DND-41 (cell line): ENCODE measurements around the gene S100A12.

Source experiments
- ATAC-seq: fragments of 200-7000 bp; cut with Tn5 transposase; 3 replicates; pipeline ENCODE4 v1.9.1; 2021; ENCODE audit warnings: low read depth; ENCODE audit not compliant: insufficient read depth
- DNase-seq: peaks from one replicate; pipeline ENCODE4 v3.0.0-alpha.2; 2020
- H2AFZ ChIP-seq: 2 replicates; pipeline ENCODE4 v1.6.0; 2012; ENCODE audit warnings: low read depth, low read length
- H3K27ac ChIP-seq: 2 replicates; pipeline ENCODE4 v1.5.1; 2012; ENCODE audit warnings: low read length, inconsistent platforms
- H3K27me3 ChIP-seq: fragments of 200-600 bp; sonication (generic); 2 replicates; pipeline ENCODE4 v1.6.0; 2012; ENCODE audit warnings: low read length, mild to moderate bottlenecking, inconsistent platforms; ENCODE audit not compliant: insufficient read depth, poor library complexity
- H3K36me3 ChIP-seq: 2 replicates; pipeline ENCODE4 v1.5.1; 2012; ENCODE audit warnings: low read length, inconsistent platforms; ENCODE audit not compliant: insufficient read depth
- H3K4me1 ChIP-seq: 2 replicates; pipeline ENCODE4 v1.5.1; 2012; ENCODE audit warnings: mild to moderate bottlenecking, low read length; ENCODE audit not compliant: insufficient read depth
- H3K4me2 ChIP-seq: 2 replicates; pipeline ENCODE4 v1.6.0; 2012; ENCODE audit warnings: mild to moderate bottlenecking, moderate library complexity, low read length, inconsistent platforms; ENCODE audit not compliant: insufficient read depth
- H3K4me3 ChIP-seq, 2 experiments: fragments of 200-600 bp in 1 of 2; shearing (Covaris generic) in 1 of 2; 2 replicates each; pipeline ENCODE4 v1.5.1; 2012 to 2016; ENCODE audit warnings: inconsistent platforms in 2 of 2, low read length in 2 of 2, mild to moderate bottlenecking in 2 of 2, low read depth in 1 of 2, moderate library complexity in 1 of 2
- H3K79me2 ChIP-seq: 2 replicates; pipeline ENCODE4 v1.6.0; 2012; ENCODE audit warnings: low read length, inconsistent platforms; ENCODE audit not compliant: insufficient read depth
- H3K9ac ChIP-seq: 2 replicates; pipeline ENCODE4 v1.6.0; 2012; ENCODE audit warnings: low read depth, mild to moderate bottlenecking, inconsistent platforms, low read length, moderate library complexity
- H3K9me3 ChIP-seq: 2 replicates; pipeline ENCODE4 v1.5.1; 2012; ENCODE audit warnings: low read length, moderate library complexity, mild to moderate bottlenecking, inconsistent platforms; ENCODE audit not compliant: insufficient read depth, severe bottlenecking
- H4K20me1 ChIP-seq: 2 replicates; pipeline ENCODE4 v1.6.0; 2012; ENCODE audit warnings: low read length; ENCODE audit not compliant: insufficient read depth
- CTCF ChIP-seq: IDR thresholded peaks from 2 replicates; pipeline ENCODE4 v1.5.1; 2012; ENCODE audit warnings: borderline replicate concordance, low read length, moderate library complexity, mild to moderate bottlenecking; ENCODE audit not compliant: poor library complexity, severe bottlenecking; ENCODE audit errors: extremely low read depth
- EZH2 ChIP-seq: IDR thresholded peaks from 3 replicates; pipeline ENCODE4 v1.6.1; 2012; ENCODE audit warnings: borderline replicate concordance, low read depth, mild to moderate bottlenecking, moderate library complexity, low read length, inconsistent platforms; ENCODE audit not compliant: severe bottlenecking

S100A12 gene

GRCh38 chr1:153354515-153355193 is 20.8 kb downstream of the S100A12 start:
- Histone ChIP-seq H2AFZ (no peak overlapping the region), H3K4me3 (no peak overlapping the region), H3K4me2 (no peak overlapping the region), H3K4me1 (no peaks in the 10 kb centered on the region), H4K20me1 (no peaks in the 10 kb centered on the region), H3K79me2 (no peaks in the 10 kb centered on the region), H3K27me3 (peaks cover 2% of the 10 kb centered on the region), H3K9ac (no peak overlapping the region), H3K27ac (no peak overlapping the region), H3K36me3 (no peaks in the 10 kb centered on the region), H3K9me3 (no peaks in the 10 kb centered on the region)
- TF ChIP-seq CTCF (no peak), EZH2 (no peak)
- no peak for ATAC-seq
- no peak for DNase-seq

- H2AFZ ChIP-seq = no peak overlapping the region
- H3K9ac ChIP-seq = no peak overlapping the region
- no peak for DNase-seq
- no peaks in the 10 kb centered on the region for H3K9me3 ChIP-seq
- no peaks in the 10 kb centered on the region for H3K4me1 ChIP-seq
- H3K4me2 ChIP-seq = no peak overlapping the region
- no peak; the same call in 2 of the 3 replicates for ATAC-seq
- peaks cover 2% of the 10 kb centered on the region for H3K27me3 ChIP-seq
- H3K27ac ChIP-seq = no peak overlapping the region
- no peaks in the 10 kb centered on the region for H4K20me1 ChIP-seq
- peak; percentile 49 for TF ChIP-seq CTCF
- no peak for TF ChIP-seq EZH2
- H3K79me2 ChIP-seq = no peaks in the 10 kb centered on the region
- no peaks in the 10 kb centered on the region for H3K36me3 ChIP-seq
- H3K4me3 ChIP-seq = no peak overlapping the region
Observed at GRCh38 chr1:153353226-153353947, 22.0 kb downstream of the S100A12 start.

- no peak overlapping the region for H3K4me2 ChIP-seq
- peak; percentile 82 for ATAC-seq
Observed at GRCh38 chr1:153352523-153352922, 22.9 kb downstream of the S100A12 start.

More at GRCh38 chr1:153352523-153352922, 22.9 kb downstream of the S100A12 start:
- H3K27ac ChIP-seq = no peak overlapping the region
- H3K4me3 ChIP-seq = no peak overlapping the region
- H3K27me3 ChIP-seq = peaks cover 2% of the 10 kb centered on the region
- H4K20me1 ChIP-seq = no peaks in the 10 kb centered on the region; the same call in 1 of the 2 replicates
- H3K9me3 ChIP-seq = no peaks in the 10 kb centered on the region
- DNase-seq = peak; percentile 64
- no peak overlapping the region for H3K9ac ChIP-seq
- no peaks in the 10 kb centered on the region for H3K79me2 ChIP-seq
- TF ChIP-seq EZH2 (no peak), CTCF (peak; percentile 95)
- no peaks in the 10 kb centered on the region for H3K4me1 ChIP-seq
- no peaks in the 10 kb centered on the region for H3K36me3 ChIP-seq
- H2AFZ ChIP-seq = no peak overlapping the region
